Parathyroid adenoma (tissue), 2 donors: ENCODE measurements around the gene DNAI1.

Experiments used
- H2AFZ ChIP-seq: fragments of 300-600 bp; sonication (generic); one replicate; pipeline ENCODE4 v1.7.0; 2017; ENCODE audit warnings: antibody characterized with exemption, mild to moderate bottlenecking
- H3K27ac ChIP-seq: fragments of 300-600 bp; sonication (generic); one replicate; pipeline ENCODE4 v1.7.0; 2017
- H3K27me3 ChIP-seq: fragments of 300-600 bp; sonication (generic); one replicate; pipeline ENCODE4 v1.7.0; 2017; ENCODE audit warnings: low read length; ENCODE audit not compliant: control insufficient read depth, insufficient read depth
- H3K36me3 ChIP-seq: fragments of 300-600 bp; sonication (generic); one replicate; pipeline ENCODE4 v1.7.0; 2017; ENCODE audit warnings: low read length; ENCODE audit not compliant: control insufficient read depth, insufficient read depth
- H3K4me1 ChIP-seq: fragments of 300-600 bp; sonication (generic); one replicate; pipeline ENCODE4 v1.7.0; 2017; ENCODE audit warnings: control low read depth
- H3K4me2 ChIP-seq: fragments of 300-600 bp; sonication (generic); one replicate; pipeline ENCODE4 v1.7.0; 2017; ENCODE audit warnings: low read length
- H3K4me3 ChIP-seq: fragments of 300-600 bp; sonication (generic); one replicate; pipeline ENCODE4 v1.7.0; 2017; ENCODE audit warnings: low read depth, low read length
- H3K79me2 ChIP-seq: fragments of 300-600 bp; sonication (generic); one replicate; pipeline ENCODE4 v1.7.0; 2017; ENCODE audit warnings: control low read depth
- H3K9ac ChIP-seq: fragments of 300-600 bp; sonication (generic); one replicate; pipeline ENCODE4 v1.7.0; 2017; ENCODE audit warnings: mild to moderate bottlenecking
- H3K9me3 ChIP-seq: fragments of 300-600 bp; sonication (generic); one replicate; pipeline ENCODE4 v1.7.0; 2017; ENCODE audit warnings: low read length; ENCODE audit not compliant: control insufficient read depth
- CTCF ChIP-seq: fragments of 300-600 bp; sonication (generic); IDR thresholded peaks from one replicate; pipeline ENCODE4 v1.7.0; 2017; ENCODE audit warnings: antibody characterized with exemption, mild to moderate bottlenecking
- donor health status: primary hyperparathyroidism.

Gene DNAI1

GRCh38 chr9:34507966-34508365 is 49.4 kb downstream of the DNAI1 start:
- Histone ChIP-seq H3K9me3 (no peaks in the 10 kb centered on the region), H3K27ac (no peak overlapping the region), H2AFZ (no peak overlapping the region), H3K79me2 (no peaks in the 10 kb centered on the region), H3K9ac (no peak overlapping the region), H3K4me3 (no peak overlapping the region), H3K4me2 (no peak overlapping the region), H3K4me1 (no peaks in the 10 kb centered on the region), H3K27me3 (no peaks in the 10 kb centered on the region), H3K36me3 (no peaks in the 10 kb centered on the region)
- no peak for TF ChIP-seq CTCF

GRCh38 chr9:34508463-34508862 is 49.9 kb downstream of the DNAI1 start:
- no peaks in the 10 kb centered on the region for H3K27me3 ChIP-seq
- H3K4me1 ChIP-seq, result no peaks in the 10 kb centered on the region
- no peak overlapping the region for H3K27ac ChIP-seq
- TF ChIP-seq CTCF, result no peak
- H3K9me3 ChIP-seq, result no peaks in the 10 kb centered on the region
- H3K9ac ChIP-seq, result no peak overlapping the region
- H3K4me2 ChIP-seq, result no peak overlapping the region
- H3K79me2 ChIP-seq, result no peaks in the 10 kb centered on the region
- H3K4me3 ChIP-seq, result no peak overlapping the region
- no peak overlapping the region for H2AFZ ChIP-seq
- no peaks in the 10 kb centered on the region for H3K36me3 ChIP-seq

- Histone ChIP-seq H3K4me2 (no peak overlapping the region), H3K27me3 (no peaks in the 10 kb centered on the region), H3K9ac (no peak overlapping the region), H3K79me2 (no peaks in the 10 kb centered on the region), H3K9me3 (no peaks in the 10 kb centered on the region), H3K4me1 (no peaks in the 10 kb centered on the region), H3K36me3 (no peaks in the 10 kb centered on the region), H3K4me3 (no peak overlapping the region), H3K27ac (no peak overlapping the region), H2AFZ (no peak overlapping the region)
- TF ChIP-seq CTCF, result no peak
Measured at GRCh38 chr9:34508951-34509350, 50.3 kb downstream of the DNAI1 start.

GRCh38 chr9:34510497-34511468 is 52.2 kb downstream of the DNAI1 start:
- Histone ChIP-seq H3K9me3 (no peaks in the 10 kb centered on the region), H3K36me3 (no peaks in the 10 kb centered on the region), H3K79me2 (no peaks in the 10 kb centered on the region), H3K9ac (no peak overlapping the region), H3K27me3 (no peaks in the 10 kb centered on the region), H2AFZ (no peak overlapping the region), H3K4me2 (no peak overlapping the region), H3K27ac (no peak overlapping the region), H3K4me1 (no peaks in the 10 kb centered on the region), H3K4me3 (no peak overlapping the region)
- TF ChIP-seq CTCF, result no peak
